Fibroblast of skin of left biceps (primary cell): Measurements from ENCODE around the gene MRPL23.

ENCODE experiments used
- DNase-seq, 2 experiments: peaks; one replicate each; pipeline ENCODE4 v3.0.0-alpha.2; 2013; ENCODE audit warnings: low read depth in 2 of 2

MRPL23 gene

DNA sequence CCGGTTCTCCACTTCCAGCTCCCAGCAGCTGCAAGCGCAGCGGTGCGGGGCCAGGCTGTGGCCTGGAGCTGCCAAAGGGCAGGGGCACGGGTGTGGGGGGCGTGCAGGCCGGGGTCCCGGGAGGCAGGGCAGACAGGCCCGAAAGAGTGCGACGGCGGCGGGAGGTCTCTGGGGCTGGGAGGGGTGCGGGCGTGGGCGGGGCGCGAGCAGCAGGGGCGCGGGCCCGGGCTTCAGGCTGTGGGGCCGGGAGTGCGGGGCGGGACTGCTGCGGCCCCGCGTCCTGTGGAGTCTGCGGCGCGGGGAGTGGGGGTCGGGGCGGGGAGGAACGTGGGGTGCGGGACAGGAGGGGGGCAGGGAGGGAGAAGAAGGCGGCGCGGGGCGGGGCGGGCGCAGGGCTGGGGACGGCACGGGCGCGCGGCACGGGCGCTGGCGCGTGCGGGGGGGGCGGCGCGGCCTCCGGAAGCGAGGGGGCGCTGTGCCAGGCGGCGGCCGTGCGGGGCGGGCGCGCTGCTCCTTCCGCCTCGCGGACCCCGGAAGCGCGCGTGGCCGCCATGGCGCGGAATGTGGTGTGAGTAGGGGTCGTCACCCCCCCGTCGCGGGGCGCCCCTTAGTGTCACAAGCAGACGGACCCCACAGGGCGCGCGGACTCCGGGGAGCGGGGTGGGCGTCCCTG is at the start of gene MRPL23:
MRPL23 (plus strand) TSS at position 521 of the 673 bp plus-strand sequence; CDS start at position 552, 31 bp downstream.
- no peak for DNase-seq

DNA sequence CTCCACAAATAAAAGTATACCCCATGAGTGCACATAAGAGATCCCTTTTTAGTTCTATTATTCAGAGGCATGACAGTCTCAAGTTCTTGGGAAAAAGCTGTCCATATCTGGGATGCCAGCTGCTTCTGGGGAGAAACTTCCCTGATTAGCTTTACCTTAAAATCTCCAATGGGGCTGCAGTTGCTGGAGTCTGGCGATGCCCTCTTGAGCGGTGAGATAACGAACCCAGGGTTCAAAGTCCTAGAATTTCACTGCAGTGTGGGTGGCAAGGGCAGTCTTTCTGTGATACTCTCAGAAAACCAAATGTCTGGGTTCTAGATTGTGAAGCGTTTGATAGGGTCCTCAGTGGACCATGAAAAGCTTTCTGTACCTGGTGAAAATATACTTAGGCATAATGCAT is 48.0 kb upstream of the MRPL23 start:
- DNase-seq: no peak

DNA sequence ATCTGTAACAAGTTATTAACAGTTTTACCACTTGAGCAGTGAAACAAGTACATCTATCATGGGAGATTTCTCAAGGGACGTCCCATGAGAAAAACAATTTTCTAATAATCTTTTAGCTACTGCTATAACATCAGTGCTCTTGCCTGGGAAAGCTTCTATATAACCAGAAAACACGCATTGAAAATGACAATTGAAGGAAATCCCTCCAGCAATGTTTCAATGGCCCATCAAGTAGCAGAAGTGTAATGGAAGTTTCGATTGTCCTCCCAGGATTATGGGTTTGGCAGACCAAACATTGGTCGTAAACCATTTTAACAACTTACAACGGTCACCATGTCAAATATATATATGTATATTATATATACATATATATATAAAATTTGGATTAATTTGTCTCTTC is 47.4 kb upstream of the MRPL23 start:
- no peak for DNase-seq

DNA sequence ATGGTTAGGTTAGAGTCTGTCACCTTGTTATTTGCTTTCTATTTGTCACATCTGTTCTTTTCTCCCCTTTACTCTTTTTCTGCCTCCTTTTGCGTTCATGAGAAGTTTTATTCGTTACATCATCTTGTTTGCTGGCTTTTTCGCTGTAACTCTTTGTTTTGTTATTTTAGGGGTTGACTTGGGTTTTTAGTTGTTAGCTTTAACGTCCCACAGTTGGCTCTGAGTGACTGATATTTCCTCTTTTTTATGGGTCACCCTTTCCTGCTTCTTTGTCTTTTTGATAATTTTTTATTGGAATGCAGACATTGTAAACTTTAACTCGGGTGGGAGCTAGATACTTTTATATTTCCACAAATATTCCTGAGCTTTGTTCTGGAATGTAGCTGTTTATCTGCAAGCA is 41.0 kb upstream of the MRPL23 start:
- no peak for DNase-seq

DNA sequence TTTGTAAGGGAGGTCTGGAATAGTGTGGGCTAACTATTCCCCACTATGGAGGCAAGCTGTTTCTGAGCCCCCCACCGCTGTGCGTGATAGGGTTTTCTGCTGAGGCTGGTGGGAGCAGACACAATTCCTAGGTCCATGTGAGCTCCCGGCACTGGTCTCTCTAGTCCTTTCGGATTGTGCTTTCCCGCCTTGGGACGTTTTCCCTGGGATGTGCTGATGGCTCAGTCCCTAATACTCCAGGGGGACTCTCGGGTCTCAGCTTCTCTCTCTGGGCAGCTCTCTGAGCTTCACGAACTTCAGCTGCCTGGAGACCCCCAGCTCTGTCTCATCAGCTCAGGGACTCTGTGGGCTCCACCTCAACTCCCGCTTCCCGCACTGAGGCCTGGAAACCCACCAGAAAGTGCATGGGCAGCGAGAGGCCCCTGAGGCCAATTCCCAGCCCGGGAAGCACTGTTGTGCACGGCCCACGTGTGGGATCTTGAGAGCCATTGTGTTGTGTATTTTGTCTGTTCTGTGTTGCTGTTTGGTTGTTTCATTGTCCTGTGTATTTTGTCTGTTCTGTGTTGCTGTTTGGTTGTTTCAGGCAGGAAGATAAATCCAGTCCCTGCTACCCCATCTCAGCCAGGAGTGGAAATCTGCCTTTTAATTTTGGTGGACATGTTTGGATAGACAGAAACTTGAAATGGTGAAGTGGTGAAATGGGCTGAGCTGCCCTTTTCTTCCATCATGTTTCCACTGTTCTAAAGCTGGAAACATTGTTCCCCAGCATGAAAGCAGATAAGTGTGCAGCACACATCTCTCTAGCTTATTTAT is 40.3 kb upstream of the MRPL23 start:
- no peak for DNase-seq

DNA sequence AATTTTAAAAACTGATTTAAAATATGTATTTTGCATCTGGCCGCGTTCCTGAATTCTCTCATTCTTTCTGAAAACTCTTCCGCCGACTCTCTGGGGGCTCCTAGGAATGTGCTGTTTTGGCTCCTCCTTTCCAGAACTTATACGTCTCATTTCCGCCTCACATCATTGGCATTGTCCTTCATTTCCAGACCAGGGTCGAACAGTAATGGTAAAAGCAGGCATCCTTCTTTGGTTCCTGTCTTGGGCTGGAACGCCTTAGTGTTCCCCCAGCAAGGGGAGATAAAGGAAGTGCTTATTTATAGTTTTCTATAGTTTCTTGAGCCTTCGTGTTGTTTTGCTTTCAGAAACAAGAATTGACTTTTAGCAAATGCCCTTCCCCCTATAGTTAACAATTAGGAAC is 38.5 kb upstream of the MRPL23 start:
- peak; percentile 41 to 44 for DNase-seq

DNA sequence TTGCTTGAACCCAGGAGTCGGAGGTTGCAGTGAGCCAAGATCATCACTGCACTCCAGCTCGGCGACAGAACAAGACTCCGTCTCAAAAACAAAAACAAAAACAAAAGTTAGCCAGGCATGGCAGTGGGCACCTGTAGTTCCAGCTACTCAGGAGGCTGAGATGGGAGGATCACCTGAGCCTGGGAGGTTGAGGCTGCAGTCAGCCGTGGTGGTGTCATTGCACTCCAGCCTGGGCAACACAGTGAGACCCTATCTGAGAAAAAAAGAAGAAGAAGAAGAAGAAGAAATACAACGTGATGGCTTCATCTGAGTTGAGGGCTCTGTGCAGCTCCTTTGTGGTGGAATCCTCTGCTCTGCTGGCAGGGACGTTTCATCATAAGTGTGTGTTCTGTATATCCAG is 37.6 kb upstream of the MRPL23 start:
- DNase-seq: no peak

DNA sequence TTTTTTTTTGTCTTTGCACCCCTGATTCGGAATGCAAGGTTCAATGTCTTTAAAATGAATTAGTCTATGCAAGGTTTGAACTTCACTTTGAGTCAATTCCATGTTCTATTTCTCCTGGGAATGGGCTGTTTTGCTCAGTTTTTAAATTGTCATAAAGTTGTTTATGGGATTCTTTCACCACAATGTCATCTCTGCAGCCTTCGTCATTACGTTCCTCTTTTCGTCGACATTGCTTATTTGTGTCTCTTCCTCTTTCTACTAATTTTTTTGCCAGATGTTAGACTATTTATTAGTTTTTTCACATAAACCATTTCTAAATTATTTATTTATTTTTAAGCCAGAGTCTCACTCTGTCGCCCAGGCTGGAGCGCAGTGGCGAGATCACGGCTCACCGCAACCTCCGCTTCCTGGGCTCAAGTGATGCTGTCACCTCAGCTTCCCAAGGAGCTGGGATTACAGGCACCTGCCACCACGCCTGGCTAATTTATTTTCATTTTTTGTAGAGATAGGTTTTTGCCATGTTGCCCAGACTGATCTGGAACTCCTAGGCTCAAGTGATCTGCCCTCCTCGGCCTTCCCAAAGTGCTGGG is 34.7 kb upstream of the MRPL23 start:
- no peak for DNase-seq

DNA sequence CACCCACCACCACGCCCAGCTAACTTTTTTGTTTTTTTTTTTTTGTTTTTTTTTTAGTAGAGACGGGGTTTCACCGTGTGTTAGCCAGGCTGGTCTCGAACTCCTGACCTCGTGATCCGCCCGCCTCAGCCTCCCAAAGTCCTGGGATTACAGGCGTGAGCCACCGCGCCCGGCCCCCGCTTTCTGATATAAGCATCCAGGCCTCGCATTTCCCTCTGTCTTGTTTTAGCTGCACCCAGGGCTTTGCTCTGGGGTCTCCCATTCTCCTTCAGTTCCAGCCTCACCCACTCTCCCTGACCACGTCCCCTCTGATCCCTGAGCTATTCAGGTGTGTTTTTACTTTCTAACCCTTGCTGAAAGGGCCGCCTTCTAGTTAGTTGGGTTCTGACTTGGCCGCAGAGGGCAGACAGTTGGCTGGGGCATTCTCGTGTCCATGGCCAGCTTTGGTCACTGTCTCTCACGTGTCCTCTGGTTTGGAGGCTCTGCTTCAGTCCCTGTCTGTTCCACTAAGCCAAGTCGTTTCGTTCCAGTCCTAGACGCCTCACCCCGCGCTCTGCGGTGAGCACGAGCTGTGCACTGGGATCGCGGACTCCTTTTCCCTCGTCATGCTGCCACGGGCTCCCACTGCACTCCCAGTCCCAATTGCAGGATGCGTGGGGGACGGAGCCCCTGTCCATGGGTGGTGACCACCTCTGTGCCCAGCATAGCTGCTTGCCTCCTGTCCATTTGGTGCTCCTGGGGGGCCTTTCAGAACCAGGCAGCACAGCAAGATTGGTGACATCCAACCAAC is 33.7 kb upstream of the MRPL23 start:
- DNase-seq: no peak

DNA sequence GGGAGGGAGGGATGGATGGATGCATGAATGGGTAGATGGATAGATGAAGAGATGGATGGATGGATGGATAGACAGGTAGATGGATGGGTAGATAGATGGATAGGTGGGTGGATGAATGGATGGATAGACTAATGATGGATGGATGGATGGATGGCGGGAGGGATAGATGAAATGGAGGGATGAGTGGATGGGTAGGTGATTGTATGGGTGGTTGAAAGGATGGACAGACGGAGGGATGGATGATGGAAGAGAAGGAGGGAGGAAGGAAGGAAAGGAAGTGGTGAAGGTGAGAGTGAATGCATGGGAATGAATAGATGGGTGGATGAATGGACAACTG is 31.4 kb upstream of the MRPL23 start:
- no peak for DNase-seq

DNA sequence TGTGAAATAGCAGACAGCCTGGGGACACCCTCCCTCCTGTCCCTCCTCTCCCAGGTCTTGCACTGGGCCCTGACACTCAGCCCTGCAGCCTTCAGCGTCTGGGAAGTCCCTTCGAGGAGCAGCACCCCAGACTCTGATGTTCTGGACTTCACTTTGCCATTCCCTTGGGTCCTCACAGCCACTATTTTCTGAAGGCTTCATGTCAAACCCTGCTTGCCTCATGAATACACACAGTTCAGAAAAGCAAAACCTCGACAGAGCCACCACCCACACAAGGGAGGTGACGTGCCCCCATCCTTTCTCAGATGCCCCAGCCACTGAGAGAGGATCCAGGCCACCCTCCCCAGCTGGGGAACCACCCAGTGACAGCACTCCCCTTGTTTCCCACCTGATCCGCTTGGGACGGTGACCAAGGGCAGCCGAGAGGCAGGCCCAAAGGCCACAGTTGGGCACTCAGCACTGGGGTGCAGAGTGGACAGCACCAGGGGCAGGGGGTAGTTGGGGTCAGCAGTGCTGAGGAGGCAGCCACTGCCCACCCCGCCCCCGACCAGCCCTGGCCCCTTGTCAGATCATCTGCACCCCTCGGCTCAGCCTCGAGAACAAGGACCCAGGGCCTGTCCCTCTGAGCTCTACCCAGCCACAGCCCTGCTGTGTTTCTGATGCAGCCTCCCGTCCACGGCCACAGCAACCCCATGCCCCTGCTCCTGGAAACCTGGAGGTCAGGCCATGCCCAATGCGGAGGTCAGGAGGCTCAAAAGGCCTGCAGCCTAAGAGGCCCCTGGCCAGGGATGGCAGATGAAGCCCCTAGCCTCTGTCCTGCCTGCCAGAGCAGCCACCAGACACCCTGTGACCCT is 30.8 kb upstream of the MRPL23 start:
- DNase-seq: no peak

DNA sequence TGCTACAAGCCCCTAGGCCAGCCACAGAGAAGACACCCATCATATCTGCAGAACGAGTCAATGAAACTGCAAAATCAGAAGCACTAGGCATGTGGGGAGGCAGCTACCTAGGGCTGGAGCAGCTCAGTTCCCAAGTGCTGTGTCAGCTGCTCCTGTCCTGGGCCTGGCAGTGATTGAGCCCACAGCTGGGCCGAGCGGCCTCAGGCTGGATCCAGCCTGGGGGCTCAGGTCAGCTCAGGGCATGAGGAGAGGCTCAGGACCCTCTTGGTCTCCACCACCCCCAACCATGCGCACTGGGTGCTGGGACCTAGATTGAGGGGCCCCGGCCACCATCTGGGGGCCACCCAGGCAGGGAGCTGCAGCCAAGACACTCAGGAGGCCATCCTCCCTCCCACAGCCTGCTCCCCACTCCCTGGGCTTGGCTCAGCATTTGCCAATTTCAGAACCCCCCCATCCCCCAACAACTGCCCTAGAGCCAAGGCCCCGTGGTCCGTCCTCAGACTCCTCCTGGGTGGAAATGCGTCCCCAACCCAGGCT is 30.1 kb upstream of the MRPL23 start:
- DNase-seq: no peak

DNA sequence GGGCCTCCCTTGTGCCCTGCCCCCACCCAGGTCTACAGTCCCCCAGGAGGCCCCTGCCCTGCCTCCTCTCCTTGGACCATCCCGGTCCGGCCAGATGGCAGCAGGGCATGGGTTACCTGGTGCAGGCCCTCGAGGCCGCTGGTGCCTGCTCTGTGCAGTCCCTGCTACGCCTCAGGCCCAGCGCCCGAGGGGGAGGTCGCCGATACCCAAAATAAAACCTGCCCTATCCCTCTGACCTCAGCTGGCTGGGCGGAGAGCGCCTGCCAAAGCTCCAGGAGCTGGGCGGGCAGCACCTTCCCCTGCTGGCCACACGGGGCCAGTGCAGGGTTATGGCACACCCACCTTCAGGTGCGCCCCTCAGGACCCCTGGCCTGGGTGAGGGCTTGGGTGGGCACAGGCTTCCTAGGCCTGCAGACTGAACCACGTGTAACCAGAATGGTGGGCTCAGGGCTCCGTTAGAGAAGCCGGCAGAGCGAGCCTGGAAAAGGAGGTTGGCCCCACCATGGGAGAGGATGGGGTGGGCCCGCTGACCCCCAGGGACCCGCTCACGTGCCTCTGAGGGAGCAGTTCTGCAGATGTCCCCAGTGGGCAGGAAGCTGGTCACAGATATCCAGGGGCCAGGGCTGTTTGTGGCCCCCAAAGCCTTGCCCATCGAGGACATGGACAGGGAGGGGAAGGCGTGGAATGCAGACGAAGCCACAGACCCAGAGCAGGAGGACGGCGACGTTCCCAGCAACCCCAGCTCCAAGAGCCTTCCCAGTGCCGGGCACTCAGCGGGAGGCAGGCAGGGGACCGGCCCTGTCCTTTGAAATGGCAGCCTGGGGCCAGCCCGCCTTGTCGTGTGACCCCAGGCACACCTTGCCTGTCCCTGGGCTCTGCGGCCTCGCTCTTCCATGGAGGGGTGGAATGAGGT is 29.4 kb upstream of the MRPL23 start:
- DNase-seq: no peak

DNA sequence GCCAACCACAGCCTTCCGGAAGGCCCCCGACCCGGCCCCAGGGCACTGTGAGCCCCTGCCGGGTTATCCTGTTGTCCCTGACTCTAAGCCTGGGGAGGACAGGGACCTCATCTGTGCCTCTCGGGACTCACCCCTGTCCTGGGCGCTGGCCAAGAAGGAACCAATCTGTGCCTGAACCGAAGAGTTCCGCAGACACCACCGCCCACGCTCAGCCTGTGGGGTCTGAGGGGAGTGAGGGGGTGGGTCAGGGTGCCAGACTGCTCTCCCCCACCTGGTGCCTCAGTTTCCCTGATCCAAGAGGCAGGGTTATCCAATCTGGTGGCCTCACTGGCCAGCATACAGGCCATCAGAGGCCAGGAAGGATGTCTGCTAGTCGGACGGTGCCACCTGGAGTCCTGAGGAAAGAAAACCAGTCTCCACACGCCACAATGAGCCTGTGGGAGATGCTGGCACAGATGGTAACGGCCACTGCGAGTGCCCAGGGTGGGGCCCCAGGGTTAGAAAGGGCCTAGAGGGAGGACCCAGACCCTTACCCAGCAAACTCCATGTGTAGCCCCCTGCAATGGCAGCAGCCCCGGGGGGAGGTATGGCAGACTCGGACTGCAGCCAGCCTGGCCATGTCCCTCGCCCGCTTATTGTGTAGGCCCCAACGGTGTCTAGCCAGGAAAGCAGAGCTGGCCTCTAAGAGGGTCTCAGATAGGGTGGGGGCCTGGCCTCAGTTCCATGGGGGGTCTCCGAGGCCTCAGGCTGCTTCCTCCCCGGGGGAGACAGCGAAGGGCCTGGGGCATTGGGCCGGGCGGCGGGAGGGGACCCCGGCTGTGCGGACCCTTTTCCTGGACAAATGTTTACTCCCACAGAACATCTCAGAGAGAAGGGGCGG is 28.5 kb upstream of the MRPL23 start:
- DNase-seq: no peak

DNA sequence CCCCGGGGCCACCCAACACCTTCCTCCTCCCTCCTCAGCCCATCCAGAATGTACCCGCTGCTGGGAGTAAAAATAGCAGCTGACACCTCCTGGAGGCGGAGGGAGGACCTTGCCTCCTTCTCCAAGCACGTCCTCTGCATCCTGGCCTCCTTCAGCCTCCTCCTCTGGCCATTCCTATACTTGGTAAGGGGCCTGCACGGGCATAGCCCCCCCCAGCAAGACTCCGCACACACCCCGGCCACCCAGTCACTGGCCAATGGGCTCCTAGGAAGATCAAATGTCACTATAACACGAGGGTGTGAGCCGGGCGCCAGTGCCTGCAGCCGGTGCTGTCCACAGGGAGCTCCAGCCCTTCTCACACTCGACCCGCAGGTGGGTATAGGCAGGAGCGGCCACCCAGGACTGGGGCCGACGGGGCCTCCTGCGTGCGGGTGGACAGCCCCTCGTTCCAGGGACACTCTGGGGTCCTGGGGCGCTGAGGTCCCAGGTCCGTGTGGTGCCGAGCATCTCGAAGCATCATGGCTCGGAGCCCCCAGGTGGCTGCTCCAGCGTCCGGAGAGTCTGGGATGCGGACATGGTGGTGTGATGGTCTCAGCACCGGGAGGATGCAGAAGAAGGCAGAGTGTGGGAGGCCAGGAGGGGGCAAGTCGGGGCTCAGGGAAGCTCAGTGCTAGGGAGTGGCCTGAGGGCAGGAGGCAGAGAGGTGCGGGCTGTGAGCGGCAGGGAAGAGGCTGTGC is 27.6 kb upstream of the MRPL23 start, which contains the start of gene TNNT3:
TNNT3 (plus strand) TSS at position 313 of the 737 bp plus-strand sequence. CDS start 3,172 bp downstream, outside the sequence.
- DNase-seq: no peak

DNA sequence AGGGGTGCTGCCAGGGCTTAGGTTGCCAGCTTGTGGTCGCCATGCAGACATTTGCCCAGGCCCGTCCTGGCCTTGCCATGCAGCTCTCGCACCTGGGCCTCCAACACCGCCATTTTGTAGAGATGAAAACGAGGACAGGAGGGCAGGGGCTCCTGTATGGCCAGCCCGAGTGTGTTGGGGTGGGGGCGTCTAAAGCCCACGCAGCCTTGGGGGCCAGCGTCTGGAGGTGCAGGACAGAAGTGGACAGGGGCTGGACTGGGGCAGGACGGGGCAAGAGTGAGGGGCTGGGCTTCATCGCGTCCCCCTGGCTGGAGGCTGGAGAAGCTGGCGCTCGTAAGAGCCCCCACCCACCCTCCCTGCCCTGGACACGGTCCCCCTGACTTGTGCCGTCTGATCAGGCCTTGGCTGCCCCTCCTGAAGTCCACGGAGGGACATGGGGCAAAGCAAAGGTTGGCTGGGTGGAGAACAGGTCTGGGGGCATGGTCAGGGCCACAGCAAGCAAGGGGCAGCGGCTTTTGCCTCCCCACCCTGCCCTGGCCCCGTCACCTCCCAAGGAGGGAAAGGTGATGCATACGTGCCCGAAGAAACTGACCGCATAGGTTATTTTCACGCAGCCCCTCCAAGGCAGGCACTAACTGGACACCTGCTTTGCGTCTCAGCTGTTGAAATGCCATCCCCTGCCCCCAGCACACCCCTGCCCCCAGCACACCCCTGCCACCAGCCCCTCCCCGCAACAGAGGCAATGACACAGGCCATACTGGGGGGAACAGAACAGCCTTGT is 26.8 kb upstream of the MRPL23 start:
- DNase-seq: no peak

DNA sequence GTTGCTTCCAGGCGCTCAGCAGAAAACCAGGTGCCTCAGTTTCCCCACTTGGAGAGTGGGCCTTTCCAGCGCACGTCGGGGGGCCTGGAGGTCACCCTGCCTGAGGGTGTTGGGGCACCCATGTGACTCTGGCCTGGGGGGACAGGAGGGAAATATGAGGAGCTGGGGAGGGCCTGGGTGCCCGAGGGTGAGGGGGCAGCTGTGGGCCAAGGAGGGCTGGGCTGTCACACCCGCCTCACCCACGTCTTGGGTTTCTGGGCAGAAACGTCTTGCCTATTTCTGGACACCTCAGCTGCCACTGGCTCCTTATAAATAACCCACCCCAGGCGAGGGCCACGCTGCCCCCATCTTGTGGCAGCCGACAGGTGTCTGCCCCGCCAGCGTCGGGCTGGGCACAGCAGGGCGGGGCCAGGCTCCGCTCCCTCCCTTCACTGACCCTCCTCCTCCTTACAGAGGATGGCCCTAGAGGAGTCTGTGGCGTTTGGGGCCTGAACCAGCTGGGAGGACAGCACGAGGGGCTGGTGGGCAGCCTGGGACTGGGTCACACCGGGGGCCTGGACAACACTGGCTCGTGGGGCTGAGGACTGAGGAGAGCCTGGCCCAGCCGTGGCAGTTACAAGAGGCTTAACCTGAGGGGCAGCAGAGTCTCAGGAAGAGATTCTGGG is 26.1 kb upstream of the MRPL23 start:
- no peak for DNase-seq
